ENCODE results near the gene MC5R.

Gene MC5R

DNA sequence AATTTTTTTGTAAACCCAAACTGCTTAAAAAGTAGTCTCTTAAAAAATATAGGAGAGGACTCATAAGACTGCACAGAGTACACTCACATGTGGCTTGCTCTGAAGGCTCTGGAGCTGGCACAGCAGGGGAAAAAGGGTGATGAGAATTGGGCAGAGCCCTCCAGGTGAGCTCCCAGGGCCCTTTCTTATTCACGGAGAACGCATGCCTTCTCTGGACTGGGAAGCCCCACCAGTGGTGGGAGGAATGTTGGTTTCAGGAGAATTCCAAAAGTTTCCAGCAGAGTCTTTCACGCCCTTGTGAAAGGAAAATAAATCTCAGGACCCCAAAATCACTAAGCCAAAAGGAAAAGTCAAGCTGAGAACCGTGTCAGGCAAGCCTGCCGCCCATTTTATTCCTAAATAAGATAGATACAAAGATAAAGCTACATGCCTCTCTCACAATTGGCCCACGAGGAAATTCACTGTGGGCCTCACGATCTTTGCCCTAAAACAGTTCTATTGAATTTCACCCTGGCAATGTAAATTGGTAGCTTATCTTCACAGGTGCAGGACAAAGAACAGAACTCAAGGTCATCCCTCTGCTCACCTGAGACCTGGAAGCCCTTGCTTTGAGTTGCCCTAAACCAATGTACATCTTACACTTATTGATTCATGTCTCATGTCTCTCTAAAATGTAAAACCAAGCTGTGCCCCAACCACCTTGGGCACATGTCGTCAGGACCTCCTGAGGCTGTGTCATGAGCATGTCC is 15.5 kb upstream of the MC5R start:
- Histone ChIP-seq H3K4me3 (ENCODE audit: low read length) (no peak overlapping the region), H3K27ac (ENCODE audit: low read length) (peak overlapping the region; percentile 35), H3K27me3 (ENCODE audit: control insufficient read depth, insufficient read depth, low read length) (no peaks in the 10 kb centered on the region), H3K36me3 (ENCODE audit: control insufficient read depth, insufficient read depth, low read length) (no peaks in the 10 kb centered on the region), H3K4me1 (ENCODE audit: control insufficient read depth, insufficient read depth, low read length) (peaks cover 13% of the 10 kb centered on the region), H3K9me3 (ENCODE audit: control insufficient read depth, insufficient read depth, low read length) (no peaks in the 10 kb centered on the region)
- WGBS (ENCODE audit: insufficient coverage, insufficient read length), result no CpG with 5 or more reads among the region's 8 CpGs
- no peak for DNase-seq (ENCODE audit: low read depth, low spot score)

DNA sequence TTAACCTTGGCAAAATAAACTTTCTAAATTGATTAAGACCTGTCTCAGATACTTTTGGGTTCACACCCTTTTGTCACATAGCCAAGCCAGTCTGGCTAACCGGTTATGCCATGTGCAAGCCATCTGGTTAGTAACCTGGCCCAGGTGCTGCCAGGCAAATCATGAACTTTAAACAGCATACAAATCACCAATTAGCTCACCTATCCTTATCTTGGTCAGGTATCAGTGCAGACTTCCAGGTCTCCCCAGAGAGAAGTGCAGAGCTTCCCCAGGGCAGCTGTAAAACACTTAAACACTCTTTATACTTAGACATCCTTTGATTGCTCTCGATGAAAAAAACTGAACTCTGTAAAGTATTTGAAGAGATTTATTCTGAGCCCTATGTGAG is 14.9 kb upstream of the MC5R start:
- peak overlapping the region; percentile 35 for H3K27ac ChIP-seq (ENCODE audit: low read length)
- no peak overlapping the region for H3K4me3 ChIP-seq (ENCODE audit: low read length)
- WGBS (ENCODE audit: insufficient coverage, insufficient read length), result no CpG with 5 or more reads among the region's 2 CpGs
- DNase-seq (ENCODE audit: low read depth, low spot score), result no peak
- no peaks in the 10 kb centered on the region for H3K27me3 ChIP-seq (ENCODE audit: control insufficient read depth, insufficient read depth, low read length)
- H3K36me3 ChIP-seq (ENCODE audit: control insufficient read depth, insufficient read depth, low read length), result no peaks in the 10 kb centered on the region
- no peaks in the 10 kb centered on the region for H3K9me3 ChIP-seq (ENCODE audit: control insufficient read depth, insufficient read depth, low read length)
- peaks cover 13% of the 10 kb centered on the region for H3K4me1 ChIP-seq (ENCODE audit: control insufficient read depth, insufficient read depth, low read length)

DNA sequence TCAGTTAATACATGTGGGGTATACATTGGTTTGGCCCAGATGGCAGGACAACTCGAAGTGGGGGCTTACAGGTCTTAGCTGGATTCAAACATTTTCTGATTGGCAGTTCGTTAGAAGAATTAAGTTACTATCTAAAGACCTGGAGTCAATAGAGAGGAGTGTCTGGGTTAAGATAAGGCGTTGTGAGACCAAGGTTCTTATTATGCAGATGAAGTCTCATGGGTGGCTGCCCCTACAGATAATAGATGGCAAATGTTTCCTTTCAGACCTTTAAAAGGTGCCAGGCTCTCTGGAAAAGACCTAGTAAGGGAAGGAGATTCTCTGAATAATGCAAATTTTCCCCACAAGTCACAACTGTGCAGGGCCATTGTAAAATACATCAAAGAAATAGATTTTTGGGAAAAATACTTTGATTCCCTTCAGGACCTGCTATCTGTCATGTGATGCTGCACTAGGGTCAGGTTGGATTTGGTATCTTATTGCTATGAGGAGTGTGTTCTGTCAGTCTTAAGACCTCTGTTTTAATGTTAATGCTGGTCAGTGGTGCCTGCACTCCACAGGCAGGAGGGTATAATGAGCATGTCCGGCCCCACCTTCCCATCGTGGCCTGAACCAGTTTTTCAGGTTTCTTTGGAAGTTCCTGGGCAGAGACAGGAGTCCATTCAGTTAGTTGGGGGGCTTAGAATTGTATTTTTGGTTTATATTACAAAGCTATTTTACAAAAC is 14.3 kb upstream of the MC5R start:
- Histone ChIP-seq H3K9me3 (ENCODE audit: control insufficient read depth, insufficient read depth, low read length) (no peaks in the 10 kb centered on the region), H3K36me3 (ENCODE audit: control insufficient read depth, insufficient read depth, low read length) (no peaks in the 10 kb centered on the region), H3K27ac (ENCODE audit: low read length) (no peak overlapping the region), H3K4me3 (ENCODE audit: low read length) (no peak overlapping the region), H3K27me3 (ENCODE audit: control insufficient read depth, insufficient read depth, low read length) (no peaks in the 10 kb centered on the region), H3K4me1 (ENCODE audit: control insufficient read depth, insufficient read depth, low read length) (peaks cover 13% of the 10 kb centered on the region)
- WGBS (ENCODE audit: insufficient coverage, insufficient read length), result no CpG with 5 or more reads among the region's 5 CpGs
- no peak for DNase-seq (ENCODE audit: low read depth, low spot score)

DNA sequence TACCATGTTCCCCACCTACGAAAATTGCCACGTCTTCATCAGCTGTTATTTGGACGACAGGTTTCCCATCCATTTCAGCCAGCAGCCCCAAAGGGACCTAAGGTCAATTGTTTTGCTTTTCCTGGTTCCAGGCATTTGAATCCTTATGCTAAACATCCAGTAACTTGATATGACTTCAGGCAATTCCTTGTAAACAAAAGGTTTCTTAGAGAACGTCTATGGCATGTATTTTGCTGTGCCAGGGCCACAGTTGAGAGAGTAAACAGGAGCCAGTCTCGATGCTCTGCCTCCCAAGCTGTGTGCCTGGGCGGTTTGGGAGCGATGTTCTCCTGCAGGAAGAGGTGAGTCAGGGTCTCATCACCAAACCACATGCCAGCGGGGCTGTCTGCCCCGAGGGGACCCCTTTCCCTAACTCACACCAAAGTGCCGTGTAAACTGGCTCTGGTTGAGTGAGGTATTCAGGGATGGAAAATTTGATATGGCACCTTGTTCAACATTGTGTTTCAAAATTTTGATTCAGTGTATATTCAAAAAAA is 12.9 kb upstream of the MC5R start:
- H3K4me3 ChIP-seq (ENCODE audit: low read length), result no peak overlapping the region
- H3K4me1 ChIP-seq (ENCODE audit: control insufficient read depth, insufficient read depth, low read length), result peaks cover 13% of the 10 kb centered on the region
- no peak for DNase-seq (ENCODE audit: low read depth, low spot score)
- WGBS (ENCODE audit: insufficient coverage, insufficient read length), result no CpG with 5 or more reads among the region's 10 CpGs
- H3K27ac ChIP-seq (ENCODE audit: low read length), result no peak overlapping the region
- no peaks in the 10 kb centered on the region for H3K27me3 ChIP-seq (ENCODE audit: control insufficient read depth, insufficient read depth, low read length)
- no peaks in the 10 kb centered on the region for H3K36me3 ChIP-seq (ENCODE audit: control insufficient read depth, insufficient read depth, low read length)
- H3K9me3 ChIP-seq (ENCODE audit: control insufficient read depth, insufficient read depth, low read length), result no peaks in the 10 kb centered on the region

DNA sequence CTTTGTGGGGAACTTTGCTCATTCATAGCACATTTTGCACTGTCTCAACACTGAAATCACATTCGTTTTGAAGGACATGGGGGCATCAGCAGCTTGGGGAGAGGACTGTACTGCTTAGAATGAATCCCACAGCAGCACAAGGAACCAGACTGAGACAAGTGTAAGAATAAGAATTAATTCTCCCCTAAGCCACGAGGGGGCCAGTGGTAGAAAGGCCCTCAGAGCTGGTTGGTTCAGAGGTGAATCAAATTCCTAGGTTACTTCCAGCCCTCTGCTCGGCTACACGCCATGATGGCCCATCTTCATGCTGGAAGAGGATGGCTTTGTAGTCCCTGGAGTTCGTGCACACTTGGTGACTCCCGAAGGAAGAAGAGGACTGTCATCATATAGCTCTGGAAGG is 12.0 kb upstream of the MC5R start:
- Histone ChIP-seq H3K36me3 (ENCODE audit: control insufficient read depth, insufficient read depth, low read length) (no peaks in the 10 kb centered on the region), H3K27me3 (ENCODE audit: control insufficient read depth, insufficient read depth, low read length) (no peaks in the 10 kb centered on the region), H3K27ac (ENCODE audit: low read length) (no peak overlapping the region), H3K4me3 (ENCODE audit: low read length) (no peak overlapping the region), H3K4me1 (ENCODE audit: control insufficient read depth, insufficient read depth, low read length) (peaks cover 13% of the 10 kb centered on the region), H3K9me3 (ENCODE audit: control insufficient read depth, insufficient read depth, low read length) (no peaks in the 10 kb centered on the region)
- no CpG with 5 or more reads among the region's 6 CpGs for WGBS (ENCODE audit: insufficient coverage, insufficient read length)
- DNase-seq (ENCODE audit: low read depth, low spot score), result no peak

DNA sequence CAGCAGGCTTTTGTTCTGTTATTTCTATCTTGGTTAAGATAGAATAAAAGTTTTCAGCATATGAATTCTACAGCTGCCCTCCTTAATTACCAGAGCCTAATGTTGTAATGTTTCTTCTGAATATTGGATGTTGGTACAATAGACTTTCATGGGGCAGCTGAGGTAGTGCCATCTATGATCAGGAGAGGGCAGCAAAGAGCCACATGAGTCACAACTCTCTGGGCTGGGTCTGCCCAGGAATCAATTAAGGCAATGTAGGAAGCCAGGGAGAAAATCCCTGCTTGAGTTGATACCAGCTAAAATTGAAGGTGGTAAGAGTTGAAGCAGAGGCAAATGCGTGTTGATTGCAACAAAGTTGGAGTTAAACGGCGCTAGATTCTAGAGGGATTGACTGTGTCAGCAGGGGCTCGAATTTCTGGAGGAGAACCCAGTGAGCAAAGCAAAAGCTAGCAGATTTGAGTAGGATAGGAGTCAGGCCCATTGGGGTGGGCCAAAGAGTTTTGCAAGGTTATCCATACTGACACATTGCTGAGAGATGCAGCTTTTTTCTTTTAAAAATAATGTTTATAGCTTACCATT is 10.6 kb upstream of the MC5R start:
- Histone ChIP-seq H3K4me1 (ENCODE audit: control insufficient read depth, insufficient read depth, low read length) (peaks cover 11% of the 10 kb centered on the region), H3K9me3 (ENCODE audit: control insufficient read depth, insufficient read depth, low read length) (no peaks in the 10 kb centered on the region), H3K36me3 (ENCODE audit: control insufficient read depth, insufficient read depth, low read length) (no peaks in the 10 kb centered on the region), H3K27ac (ENCODE audit: low read length) (no peak overlapping the region), H3K4me3 (ENCODE audit: low read length) (no peak overlapping the region), H3K27me3 (ENCODE audit: control insufficient read depth, insufficient read depth, low read length) (no peaks in the 10 kb centered on the region)
- no peak for DNase-seq (ENCODE audit: low read depth, low spot score)
- no CpG with 5 or more reads among the region's 4 CpGs for WGBS (ENCODE audit: insufficient coverage, insufficient read length)

DNA sequence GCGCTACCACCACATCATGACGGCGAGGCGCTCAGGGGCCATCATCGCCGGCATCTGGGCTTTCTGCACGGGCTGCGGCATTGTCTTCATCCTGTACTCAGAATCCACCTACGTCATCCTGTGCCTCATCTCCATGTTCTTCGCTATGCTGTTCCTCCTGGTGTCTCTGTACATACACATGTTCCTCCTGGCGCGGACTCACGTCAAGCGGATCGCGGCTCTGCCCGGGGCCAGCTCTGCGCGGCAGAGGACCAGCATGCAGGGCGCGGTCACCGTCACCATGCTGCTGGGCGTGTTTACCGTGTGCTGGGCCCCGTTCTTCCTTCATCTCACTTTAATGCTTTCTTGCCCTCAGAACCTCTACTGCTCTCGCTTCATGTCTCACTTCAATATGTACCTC is 2.3 kb downstream of the MC5R start:
- H3K4me3 ChIP-seq (ENCODE audit: low read length), result no peak overlapping the region
- no peak overlapping the region for H3K27ac ChIP-seq (ENCODE audit: low read length)
- H3K4me1 ChIP-seq (ENCODE audit: control insufficient read depth, insufficient read depth, low read length), result peaks cover 2% of the 10 kb centered on the region; the same call in 1 of the 2 replicates
- H3K27me3 ChIP-seq (ENCODE audit: control insufficient read depth, insufficient read depth, low read length), result no peaks in the 10 kb centered on the region
- H3K9me3 ChIP-seq (ENCODE audit: control insufficient read depth, insufficient read depth, low read length), result no peaks in the 10 kb centered on the region
- DNase-seq (ENCODE audit: low read depth, low spot score), result no peak
- no peaks in the 10 kb centered on the region for H3K36me3 ChIP-seq (ENCODE audit: control insufficient read depth, insufficient read depth, low read length)
- no CpG with 5 or more reads among the region's 26 CpGs for WGBS (ENCODE audit: insufficient coverage, insufficient read length)

DNA sequence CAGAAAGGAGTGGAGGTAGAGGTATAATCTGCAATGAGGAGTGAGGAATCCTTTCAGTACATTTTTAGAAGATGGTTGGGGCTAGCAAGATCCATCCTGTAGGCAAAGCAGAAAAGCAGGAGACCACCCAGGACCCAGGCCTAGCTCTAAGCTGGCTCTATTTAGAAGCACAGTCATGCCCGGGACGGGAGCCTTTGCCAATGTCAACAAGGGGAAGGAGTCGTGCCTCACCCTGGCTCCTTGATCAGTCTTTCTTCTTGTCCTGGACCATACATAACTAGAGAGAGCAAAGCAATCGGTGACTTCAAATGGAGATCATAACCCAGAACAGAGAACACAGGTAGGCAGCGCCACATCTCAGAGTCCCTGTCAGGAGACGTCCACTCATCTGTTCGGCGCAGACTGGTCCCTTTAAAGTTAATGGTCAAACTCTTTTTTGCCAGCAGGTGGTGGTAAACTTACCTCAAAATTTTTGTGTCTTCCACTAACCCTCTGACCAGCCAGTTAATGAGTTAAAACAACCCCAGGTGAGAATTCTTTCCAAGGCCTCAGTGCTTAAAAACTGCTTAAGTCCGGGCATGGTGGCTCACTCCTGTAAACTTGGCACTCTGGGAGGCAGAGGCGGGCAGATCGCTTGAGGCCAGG is 8.0 kb downstream of the MC5R start:
- Histone ChIP-seq H3K4me3 (ENCODE audit: low read length) (no peak overlapping the region), H3K36me3 (ENCODE audit: control insufficient read depth, insufficient read depth, low read length) (no peaks in the 10 kb centered on the region), H3K9me3 (ENCODE audit: control insufficient read depth, insufficient read depth, low read length) (no peaks in the 10 kb centered on the region), H3K4me1 (ENCODE audit: control insufficient read depth, insufficient read depth, low read length) (no peaks in the 10 kb centered on the region), H3K27ac (ENCODE audit: low read length) (no peak overlapping the region), H3K27me3 (ENCODE audit: control insufficient read depth, insufficient read depth, low read length) (no peaks in the 10 kb centered on the region)
- WGBS (ENCODE audit: insufficient coverage, insufficient read length), result no CpG with 5 or more reads among the region's 11 CpGs
- DNase-seq (ENCODE audit: low read depth, low spot score), result no peak

DNA sequence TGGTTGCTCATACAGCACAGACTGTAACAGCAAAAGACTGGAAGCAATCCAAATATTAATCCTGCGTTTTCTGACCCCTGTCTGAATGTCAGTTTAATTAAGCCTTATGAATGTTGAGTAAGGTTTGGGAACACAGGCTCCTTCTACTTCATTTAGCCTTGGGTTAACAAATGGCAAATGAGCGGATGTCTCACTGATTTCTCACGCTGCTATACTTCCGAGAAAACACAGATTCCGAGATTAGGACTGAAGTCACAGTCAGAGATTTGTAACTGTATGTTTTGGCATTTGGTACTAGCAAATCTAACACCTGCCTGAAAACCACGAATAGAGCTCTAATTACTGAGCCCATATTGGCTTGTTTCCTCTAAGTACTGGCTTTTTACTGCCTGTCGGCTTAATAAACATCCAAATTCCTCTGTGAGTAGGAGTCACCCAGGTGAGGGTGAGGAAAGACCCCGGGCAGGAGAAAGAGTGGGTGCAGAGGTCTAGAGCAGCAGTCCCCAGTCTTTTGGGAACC is 10.6 kb downstream of the MC5R start:
- Histone ChIP-seq H3K36me3 (ENCODE audit: control insufficient read depth, insufficient read depth, low read length) (no peaks in the 10 kb centered on the region), H3K9me3 (ENCODE audit: control insufficient read depth, insufficient read depth, low read length) (no peaks in the 10 kb centered on the region), H3K4me3 (ENCODE audit: low read length) (no peak overlapping the region), H3K27ac (ENCODE audit: low read length) (no peak overlapping the region), H3K27me3 (ENCODE audit: control insufficient read depth, insufficient read depth, low read length) (no peaks in the 10 kb centered on the region), H3K4me1 (ENCODE audit: control insufficient read depth, insufficient read depth, low read length) (no peaks in the 10 kb centered on the region)
- DNase-seq (ENCODE audit: low read depth, low spot score), result no peak
- no CpG with 5 or more reads among the region's 8 CpGs for WGBS (ENCODE audit: insufficient coverage, insufficient read length)

DNA sequence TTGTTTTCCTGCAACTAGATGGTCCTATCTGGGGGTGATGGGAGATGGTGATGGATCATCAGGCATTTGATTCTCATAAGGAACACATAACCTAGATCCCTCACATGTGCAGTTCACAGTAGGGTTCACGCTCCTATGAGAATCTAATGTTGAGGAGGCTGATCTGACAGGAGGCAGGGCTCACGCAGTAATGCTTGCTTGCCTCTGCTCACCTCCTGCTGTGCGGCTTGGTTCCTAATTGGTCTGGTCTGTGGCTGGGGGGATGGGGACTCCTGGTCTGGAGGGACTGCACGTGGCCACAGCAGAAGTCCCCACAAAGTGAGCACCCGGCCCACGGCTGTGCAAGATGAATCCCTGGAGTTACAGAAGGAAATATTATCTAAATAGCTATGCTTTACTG is 11.3 kb downstream of the MC5R start:
- Histone ChIP-seq H3K36me3 (ENCODE audit: control insufficient read depth, insufficient read depth, low read length) (no peaks in the 10 kb centered on the region), H3K4me3 (ENCODE audit: low read length) (no peak overlapping the region), H3K27me3 (ENCODE audit: control insufficient read depth, insufficient read depth, low read length) (no peaks in the 10 kb centered on the region)

More for the DNA sequence above, 11.3 kb downstream of the MC5R start:
- Histone ChIP-seq H3K4me1 (ENCODE audit: control insufficient read depth, insufficient read depth, low read length) (no peaks in the 10 kb centered on the region), H3K9me3 (ENCODE audit: control insufficient read depth, insufficient read depth, low read length) (no peaks in the 10 kb centered on the region), H3K27ac (ENCODE audit: low read length) (no peak overlapping the region)
- DNase-seq (ENCODE audit: low read depth, low spot score), result no peak
- no CpG with 5 or more reads among the region's 6 CpGs for WGBS (ENCODE audit: insufficient coverage, insufficient read length)

Data from iPS DF 6.9 (cell line).